ENCODE measurements around the gene CFAP46.
"Not testable (repeated sequence)": the region's sequence is repeated elsewhere in the genome, so short reads cannot be mapped to it uniquely, and the experiment has no call there.

CFAP46 gene

DNA sequence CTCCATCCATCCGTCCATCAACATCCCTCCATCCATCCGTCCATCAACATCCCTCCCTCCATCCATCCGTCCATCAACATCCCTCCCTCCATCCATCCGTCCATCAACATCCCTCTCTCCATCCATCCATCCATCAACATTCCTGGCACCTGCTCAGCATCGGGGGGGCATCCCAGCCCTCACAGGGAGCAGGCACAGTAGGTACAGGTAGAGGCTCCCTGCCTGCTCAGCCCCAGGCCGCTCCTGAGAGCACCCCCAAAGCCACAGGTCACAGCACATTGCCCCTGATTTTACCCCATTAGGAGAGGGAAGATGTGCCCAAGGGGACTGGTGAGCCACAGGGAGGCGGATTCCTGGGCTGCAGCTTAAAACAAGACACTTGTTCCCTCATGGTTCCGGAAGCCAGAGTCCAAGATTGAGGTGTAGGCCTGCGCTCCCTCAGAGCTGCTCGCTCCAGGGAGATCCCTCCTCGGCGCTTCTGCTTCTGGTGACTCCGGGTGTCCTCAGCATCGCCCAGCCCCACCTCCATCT lies 21.1 kb upstream of the CFAP46 start:
- no peak for DNase-seq

DNA sequence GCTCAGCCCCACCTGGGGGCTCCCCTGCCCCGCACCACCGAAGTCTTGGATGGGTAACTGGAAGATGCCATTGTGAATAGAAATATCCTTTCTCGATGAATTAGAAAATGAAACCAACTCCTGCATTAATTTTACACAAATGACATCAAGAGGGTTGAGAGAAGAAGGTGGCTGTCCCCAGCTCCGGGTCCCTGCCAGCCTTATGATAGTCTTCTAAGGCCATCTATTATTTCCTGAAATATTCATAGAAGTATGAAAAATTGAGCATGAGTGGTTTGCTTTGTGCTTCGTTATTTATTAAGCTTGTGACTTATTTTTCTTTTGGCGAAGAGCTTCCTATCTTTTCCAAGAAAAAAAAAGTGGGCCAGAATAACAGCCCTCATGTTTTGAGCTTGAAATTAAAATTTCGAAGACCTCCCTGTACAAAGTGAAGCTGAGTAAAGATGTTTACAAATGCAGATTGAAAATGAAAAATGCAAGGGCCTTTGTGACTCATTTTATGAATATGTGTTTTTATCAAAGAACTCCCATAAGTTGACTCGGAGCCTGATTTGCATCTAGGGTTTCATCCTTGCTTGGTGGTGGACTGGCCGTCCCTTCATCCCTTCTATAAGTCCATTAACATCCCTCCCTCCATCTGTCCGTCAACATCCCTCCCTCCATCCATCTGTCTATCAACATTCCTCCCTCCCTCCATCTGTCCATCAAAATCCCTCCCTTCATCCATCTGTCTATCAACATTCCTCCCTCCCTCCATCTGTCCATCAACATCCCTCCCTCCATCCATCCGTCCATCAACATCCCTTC lies 20.5 kb upstream of the CFAP46 start:
- DNase-seq = no peak

DNA sequence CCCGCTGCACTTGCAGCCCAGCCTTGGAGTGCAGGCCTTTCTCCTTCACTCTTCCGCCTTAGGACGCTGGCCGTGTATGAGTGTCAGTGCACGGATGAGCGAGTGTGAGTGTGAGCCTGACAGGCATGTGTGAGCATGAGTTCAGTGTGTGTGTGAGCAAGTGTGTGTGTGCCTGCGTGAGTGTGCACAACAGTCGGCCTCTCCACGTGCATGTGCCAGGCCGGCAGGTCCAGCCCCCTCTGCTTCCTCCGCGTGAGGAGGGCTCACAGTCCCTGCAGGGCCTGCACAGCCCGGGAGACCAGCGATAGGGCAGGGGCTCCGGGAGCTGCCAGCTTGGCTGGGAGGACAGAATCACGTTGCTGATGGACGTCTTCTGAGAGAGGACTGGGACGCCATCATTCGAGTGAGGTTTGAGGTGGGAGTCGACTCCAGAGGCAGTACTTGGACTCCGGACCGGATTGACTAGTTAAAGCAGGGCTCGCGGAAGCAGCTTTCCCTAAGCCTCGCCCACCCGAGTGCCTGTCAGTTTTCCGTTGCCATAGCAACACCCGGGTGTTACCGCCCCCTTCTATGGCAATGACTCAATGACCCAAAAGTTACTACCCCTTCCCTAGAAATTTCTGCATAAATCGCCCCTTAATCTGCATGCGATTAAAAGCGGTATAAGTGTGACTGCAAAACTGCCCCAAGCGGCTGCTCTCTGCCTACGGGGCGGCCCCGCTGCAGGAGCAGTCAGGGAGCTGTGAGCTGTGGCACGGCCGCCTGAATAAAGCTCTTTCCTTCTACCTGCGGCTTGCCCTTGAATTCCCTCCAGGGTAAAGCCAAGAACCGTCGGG lies 19.6 kb upstream of the CFAP46 start:
- DNase-seq = peak in 19 of 51 donors; percentile 9 to 60 (median 34)

DNA sequence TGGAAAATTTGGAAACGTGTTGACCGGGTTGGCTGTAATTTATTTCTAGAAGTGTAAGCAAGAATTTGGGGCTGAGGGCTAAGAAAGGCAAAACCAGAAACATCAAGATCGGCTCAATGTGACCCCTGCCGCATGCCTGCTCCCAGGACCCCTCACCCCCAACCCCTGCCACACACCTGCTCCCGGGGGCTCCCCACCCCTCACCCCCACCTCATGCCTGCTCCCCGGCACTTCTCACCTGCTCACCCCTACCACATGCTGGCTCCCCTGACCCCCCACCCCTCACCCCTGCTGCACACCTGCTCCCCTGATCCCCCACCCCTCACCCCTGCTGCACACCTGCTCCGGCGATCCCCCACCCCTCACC lies 19.0 kb upstream of the CFAP46 start:
- DNase-seq = no peak

DNA sequence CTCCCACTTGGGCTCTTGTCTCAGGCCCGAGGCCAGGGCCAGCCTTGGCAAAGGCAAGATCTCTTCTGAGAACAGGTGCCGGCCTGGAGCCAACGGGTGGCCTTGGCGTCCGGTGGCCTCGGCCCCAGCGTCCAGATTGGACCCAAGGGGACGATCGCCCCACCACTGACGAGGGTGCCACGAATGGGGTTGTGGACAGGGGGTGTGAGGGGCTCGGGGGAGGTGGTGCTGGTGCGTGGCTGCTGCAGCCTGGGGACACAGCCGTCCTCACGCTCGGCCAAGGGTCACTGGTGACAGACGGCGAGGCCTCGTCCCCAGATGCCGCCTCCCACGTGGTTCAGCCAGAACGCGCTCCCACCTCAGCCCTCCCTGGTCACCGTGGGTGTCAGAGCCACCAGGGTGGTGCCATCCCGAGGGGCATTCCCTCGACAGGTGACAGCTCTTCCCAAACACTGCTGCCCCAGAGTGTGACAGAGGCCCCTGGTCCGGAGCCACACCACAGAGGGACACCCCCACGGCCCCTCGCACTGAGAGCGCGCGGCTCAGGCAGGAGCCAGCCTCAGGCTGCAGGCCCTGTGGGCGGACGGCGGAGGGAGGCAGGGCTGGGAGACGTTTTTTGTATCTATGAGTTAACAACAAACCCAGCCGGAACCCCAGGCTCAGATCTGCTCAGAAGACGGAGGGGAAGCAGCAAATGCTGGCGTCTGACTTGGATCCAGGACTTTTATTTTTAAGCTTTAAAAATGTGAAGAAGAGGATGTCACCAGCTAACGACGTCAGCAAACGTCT lies 18.5 kb upstream of the CFAP46 start:
- DNase-seq = no peak

DNA sequence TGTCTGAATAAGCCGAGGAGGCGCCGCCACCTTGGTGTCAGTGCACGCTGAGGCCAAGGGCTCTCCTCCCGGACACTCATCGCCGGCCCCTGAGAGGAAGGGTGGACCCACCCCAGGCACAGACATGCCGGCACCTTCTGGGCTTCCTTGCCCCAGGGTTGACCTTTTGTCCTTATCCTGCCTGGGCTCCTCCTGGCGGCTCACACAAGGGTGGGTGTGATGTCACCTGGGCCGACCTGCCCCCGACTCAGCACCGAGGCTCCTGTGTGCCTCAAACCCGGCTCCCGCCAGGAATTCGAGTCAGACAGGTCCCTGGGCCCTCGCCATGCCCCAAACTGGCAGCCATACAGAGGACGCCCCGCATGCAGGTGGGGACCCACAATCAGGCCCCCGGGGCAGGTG lies 17.7 kb upstream of the CFAP46 start:
- DNase-seq = no peak

DNA sequence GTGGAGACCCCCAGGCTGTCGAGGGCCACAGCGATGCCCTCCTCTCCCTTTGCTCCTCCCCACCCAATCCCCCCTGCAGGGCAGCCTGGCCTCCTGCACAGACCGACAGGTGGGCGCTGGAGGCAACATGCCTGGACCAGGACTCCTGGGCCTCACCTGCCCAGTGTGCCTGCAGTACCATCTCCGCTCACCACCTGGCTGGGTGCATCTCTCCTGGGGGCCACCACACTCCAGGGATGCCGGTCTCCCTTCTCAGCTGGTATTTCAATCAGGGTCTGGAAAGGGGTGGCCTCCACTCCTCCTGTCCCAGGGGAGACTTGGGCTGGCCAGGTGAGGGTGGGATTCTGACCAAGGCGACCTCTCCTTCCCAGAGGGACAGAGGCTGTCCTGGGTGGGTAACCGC lies 17.2 kb upstream of the CFAP46 start:
- no peak for DNase-seq

DNA sequence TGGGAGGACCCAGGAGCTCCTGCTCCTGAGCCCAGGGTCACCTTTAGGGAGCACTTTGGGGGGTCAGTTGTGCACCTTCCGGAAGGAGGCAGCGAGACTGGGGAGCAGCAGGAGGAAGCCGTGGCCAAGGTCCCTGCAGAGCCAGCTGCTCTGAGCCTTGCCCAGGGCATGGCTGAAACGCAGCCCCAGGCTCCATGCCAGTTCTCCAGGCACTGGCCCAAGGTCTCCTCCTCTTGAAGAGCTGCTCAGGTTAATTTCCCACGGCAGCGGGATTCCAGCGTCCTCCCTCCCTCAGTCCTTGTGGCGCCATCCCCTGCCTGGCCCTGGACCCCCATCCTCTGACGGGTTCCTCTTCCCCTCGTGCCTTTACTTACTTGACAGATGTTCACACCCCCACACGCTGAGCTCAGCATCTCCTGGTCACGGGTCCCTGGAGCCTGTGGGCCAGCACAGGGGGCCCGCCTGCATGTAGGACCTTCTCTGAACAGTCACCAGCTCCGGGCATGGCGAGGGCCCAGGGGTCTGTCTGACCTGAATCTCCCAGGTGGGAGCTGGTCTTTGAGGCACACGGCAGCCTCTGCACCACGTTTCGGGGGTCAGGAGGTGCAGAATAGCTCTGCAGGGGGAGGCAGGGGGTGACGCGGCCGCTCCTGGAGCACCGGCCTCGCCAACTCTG lies 16.7 kb upstream of the CFAP46 start:
- DNase-seq = peak in 1 of 51 donors; percentile 26

DNA sequence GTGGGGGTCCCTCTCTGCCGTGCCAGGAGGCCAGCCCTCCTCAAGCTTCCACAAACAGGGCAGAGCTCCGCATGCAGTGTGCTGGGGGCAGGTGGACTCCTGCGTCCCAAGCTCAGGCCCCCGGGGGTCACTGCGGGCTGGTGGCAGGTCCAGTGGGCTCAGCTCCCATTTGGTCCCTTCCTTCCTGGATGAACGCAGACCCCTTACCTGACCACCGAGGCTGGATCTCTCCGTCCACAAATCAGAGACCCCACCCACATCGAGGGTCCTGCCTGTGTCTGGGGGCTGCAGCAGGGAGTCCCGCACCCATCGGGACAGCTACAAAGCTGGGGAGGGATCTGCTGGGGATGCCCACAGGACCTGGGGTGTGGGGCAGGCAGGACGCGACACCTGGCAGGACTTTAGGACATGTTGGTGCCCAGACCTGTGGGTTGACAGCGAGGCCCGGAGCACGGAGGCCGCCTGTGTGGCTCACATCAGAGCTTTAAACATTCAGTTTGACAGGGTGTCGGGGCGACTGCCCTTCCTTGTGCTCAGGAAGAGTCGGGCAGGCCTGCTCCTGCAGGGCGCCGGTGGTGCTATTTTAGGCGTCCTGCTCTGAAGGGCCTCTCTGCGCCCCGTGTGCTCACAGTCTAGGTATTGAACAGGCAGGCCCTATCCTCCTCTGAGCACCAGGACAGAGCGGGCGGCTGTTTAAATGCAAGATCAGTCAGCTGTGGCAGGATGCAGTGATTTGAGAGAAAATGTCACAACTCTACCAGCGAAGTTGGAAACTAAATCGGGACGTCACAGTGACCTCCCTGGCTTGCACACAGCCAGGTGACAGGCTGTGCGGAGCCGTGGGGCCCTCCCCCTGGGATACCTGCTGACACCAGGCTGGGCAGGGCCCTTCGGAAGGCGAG lies 15.9 kb upstream of the CFAP46 start:
- no peak for DNase-seq

DNA sequence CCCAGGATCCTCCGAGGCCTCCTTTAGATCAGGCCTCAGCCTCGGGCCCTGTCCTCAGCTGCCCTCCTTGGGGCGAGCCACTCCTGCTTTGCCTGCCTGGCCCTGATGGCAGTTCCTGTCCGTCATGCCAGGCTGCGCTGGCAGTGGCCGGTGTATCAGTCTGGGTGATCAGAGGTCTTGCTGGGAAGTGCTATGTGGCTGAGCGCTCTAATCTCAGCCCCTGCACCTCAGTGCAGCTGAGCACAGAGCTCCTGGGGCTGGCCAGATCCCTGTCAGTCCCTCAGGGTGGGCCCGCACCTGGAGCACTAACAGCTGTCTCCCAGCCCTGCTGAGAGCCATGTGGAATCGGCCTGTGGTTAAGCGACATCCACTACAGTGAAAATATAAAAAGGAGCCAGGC lies 14.8 kb upstream of the CFAP46 start:
- no peak for DNase-seq

DNA sequence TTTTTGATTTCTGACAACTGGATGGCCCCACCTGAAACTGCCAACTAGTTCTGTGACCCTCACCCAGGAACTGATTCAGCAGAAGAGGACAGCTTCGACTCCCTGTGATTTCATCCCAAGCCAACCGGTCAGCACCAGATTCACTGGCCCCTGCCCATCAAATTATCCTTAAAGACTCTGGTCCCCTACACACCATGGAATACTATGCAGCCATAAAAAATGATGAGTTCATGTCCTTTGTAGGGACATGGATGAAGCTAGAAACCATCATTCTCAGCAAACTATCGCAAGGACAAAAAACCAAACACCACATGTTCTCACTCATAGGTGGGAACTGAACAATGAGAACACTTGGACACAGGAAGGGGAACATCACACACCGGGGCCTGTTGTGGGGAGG lies 13.9 kb upstream of the CFAP46 start:
- DNase-seq = not testable (repeated sequence)

DNA sequence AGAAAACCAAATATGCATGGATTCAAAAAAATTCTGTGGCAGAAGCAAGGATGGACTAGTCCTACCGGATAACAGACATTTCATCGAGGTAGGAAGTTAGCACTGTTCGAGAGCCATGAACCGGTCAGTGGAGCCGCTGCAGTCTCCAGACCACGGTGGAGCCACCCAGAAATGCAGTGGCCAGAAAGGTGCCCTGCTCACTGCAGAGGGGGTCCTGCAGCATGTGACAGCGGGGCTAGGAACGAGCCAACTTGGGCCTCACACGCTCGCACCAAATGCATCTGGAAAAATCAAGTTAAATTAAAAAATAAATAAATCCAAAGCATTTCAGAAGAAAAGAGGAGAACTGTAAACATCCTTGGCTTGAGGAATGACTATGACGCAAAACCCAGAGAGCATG lies 13.1 kb upstream of the CFAP46 start:
- no peak for DNase-seq

DNA sequence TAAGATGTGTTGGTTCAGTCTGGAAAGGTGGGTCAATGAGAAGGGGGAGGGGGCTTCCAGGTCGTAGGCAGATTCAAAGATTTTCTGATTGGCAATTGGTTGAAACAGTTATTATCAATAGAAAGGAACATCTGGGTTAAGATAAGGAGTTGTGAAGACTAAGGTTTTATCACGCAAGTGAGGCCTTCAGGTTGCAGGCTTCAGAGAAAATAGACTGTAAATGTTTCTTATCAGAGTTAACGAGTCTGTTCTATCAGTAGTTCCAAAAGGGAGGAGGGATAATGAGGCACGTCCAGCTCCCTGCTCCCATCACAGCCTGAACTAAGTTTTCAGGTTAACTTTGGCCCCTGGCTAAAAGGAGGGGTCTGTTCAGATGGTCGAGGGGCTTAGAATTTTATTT lies 11.1 kb upstream of the CFAP46 start:
- no peak for DNase-seq

DNA sequence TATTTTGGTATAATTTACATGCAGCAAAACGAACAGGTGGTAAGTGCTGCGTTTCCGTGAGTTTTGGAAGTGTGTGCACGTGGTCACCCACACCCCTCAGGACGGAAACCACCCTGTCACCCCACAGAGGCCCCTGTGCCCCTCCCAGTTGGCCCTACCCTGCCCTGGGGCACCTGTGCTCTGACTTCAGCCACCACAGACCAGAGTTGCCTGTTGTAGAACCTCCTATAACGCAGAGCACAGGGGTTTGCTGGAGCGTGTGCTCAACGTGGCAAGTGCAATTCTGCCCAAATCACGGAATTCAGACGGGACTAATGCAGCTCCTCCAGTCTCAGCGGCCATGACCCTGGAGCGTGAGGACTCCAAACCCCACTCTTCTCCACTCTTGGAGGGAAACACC lies 9.6 kb upstream of the CFAP46 start:
- no peak for DNase-seq

DNA sequence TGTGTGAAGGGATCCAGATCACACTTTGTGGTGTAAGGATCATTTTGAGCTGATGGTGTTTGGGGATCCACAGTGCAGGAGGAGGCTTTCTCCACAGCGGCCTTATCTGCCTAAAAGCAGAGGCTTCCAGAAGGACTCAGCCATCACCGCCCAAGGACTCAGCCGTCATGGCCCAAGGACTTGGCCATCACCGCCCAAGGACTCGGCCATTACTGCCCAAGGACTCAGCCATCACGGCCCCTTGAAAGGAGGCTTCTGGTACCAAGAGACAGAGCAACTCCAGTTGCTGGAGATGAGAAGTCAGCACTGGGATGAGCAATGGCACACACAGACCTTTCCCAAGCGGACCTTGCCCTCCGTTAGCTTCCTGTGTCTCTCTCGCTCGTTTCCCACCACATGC lies 6.0 kb upstream of the CFAP46 start:
- DNase-seq = no peak

DNA sequence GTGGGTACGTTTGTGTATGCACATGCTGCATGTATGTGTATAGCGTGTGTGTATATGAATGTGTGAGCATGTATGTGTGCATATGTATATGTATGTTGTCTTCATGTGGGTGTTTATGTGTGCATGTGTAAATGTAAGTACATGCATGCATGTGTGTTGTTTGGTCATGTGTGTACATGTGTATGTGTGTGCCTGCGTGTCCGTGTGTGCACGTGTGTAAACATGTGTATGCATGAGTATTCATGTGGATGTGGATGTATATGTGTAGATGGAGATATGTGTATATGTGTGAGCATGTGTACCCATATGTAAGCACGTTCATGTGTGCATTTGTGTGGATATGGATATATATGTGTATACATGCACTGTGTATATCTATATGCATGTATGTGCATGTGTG lies 5.5 kb upstream of the CFAP46 start:
- DNase-seq = no peak

DNA sequence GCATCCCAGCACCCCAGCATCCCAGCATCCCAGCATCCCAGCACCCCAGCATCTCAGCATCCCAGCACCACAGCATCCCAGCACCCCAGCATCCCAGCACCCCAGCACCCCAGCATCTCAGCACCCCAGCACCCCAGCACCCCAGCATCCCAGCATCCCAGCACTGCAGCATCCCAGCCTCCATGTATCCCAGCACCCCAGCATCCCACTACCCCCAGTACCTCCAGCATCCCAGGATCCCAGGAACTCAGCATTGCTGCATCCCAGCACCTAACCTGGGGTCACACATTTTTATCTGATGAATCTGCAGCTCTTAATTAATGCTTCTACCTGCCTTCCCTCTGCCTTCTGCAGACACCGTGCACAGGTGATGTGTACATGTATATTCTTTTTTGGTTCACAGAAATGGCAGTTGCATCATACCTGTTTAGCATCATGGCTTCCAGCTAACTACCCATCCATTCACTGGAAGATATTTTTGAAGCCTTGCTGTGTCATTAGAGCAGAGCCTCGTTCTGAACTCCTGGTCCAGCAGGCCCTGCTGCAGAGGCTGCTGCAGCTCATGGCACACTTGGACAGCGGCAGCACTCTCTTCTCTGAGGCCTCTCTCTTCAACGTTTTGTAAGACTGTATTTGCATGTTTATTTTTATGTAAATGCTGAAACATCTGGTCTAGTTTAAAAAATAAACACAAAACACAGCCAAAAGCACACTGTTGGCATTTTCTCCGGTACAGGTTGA lies 4.6 kb upstream of the CFAP46 start:
- peak in 7 of 51 donors; percentile 8 to 35 (median 19) for DNase-seq

DNA sequence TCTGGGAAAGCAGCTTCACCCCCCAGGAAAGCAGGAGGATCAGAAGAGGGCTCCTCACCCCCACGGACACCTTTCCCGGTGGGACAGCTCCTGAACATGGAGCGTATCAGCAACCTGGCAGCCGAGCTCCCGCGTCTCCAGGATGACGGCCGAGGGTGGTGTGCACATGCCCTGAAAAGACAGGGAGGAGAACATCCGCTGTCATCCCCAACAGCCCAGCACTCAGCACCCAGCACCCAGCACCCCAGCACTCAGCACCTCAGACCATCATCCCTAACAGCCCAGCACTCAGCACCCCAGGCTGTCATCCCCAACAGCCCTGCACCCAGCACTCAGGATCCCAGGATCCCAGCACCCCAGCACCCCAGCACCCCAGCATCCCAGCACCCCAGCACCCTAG lies 3.9 kb upstream of the CFAP46 start:
- no peak for DNase-seq

DNA sequence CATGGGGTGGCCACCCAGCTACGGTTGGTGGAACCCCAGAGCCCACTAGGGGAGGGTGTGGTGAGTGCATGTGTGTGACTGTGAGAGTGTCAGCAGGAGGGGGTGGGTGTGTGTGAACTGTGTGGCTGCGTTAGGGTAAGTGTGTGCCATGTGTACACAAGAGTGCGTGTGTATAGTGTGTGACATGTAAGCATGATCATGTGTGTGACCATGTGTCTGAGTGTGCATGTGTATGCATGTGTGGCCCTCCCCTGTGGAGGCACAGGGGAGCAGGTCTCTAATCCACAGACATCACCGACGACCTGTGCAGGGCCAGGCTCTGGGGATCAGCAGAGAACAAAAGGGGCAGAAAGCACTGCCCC lies 3.5 kb upstream of the CFAP46 start:
- no peak for DNase-seq

Data from hypothalamus (tissue), 51 donors.